NCI-H524 (cell line): ENCODE data around the gene OR13C8.
"Not testable (repeated sequence)": the region's sequence is repeated elsewhere in the genome, so short reads cannot be mapped to it uniquely, and the experiment has no call there.

Experiments
- DNase-seq, 2 experiments: peaks; one replicate each; lab custom pipeline; 2025; lab: John Stamatoyannopoulos, UW

The OR13C8 gene, protein sequence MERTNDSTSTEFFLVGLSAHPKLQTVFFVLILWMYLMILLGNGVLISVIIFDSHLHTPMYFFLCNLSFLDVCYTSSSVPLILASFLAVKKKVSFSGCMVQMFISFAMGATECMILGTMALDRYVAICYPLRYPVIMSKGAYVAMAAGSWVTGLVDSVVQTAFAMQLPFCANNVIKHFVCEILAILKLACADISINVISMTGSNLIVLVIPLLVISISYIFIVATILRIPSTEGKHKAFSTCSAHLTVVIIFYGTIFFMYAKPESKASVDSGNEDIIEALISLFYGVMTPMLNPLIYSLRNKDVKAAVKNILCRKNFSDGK

DNA sequence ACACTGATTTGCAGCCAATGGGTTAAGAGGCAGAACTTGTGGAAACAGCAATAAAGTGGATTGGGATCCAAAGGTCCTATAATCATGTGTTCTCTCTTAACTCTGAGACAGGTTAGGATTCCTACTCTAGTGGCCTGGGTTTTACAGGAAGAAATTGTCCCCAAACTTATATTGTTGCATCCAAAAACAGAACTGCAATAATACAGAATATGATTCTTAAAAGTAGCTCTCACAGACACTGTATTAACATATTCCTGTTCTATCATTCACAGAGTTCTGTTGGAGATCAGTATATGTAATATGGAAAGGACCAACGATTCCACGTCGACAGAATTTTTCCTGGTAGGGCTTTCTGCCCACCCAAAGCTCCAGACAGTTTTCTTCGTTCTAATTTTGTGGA lies at the start of gene OR13C8:
OR13C8 (plus strand) TSS at position 301 of the 400 bp plus-strand sequence; CDS start at position 301, 0 bp downstream.
- no peak for DNase-seq

DNA sequence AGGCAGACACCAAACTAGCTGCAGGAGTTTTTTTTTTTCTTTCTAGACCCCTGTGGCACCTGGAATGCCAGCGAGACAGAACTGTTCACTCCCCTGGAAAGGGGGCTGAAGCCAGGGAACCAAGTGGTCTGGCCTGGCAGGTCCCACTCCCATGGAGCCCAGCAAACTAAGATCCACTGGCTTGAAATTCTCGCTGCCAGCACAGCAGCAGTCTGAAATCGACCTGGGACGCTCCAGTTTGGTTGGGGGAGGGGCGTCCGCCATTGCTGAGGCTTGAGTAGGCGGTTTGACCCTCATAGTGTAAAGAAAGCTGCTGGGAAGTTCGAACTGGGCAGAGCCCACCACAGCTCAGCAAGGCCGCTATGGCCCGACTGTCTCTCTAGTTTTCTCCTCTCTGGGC lies 48.7 kb upstream of the OR13C8 start:
- not testable (repeated sequence) for DNase-seq

DNA sequence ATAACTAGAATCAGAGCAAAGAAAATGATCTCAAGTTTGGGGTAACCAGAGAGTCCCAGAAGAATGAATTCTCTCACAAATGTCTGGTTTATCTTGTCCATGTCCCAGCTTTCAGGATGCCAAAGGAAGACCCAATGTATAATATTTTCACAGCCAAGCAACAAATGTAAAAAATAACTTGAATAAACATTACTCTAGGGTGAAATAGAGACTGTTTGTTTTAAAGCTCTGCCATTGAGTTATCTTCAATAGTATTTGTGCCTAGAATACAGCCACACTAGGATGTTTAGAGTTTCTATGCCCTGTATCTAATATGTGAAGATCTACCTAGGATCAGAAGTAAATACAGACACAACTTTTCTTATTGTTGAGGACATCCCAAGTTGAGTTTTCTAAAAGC lies 41.9 kb upstream of the OR13C8 start, which contains the start of gene OR13C4:
OR13C4 (minus strand) TSS at position 101 of the 400 bp plus-strand sequence; CDS start at position 101, 0 bp downstream.
- no peak for DNase-seq

DNA sequence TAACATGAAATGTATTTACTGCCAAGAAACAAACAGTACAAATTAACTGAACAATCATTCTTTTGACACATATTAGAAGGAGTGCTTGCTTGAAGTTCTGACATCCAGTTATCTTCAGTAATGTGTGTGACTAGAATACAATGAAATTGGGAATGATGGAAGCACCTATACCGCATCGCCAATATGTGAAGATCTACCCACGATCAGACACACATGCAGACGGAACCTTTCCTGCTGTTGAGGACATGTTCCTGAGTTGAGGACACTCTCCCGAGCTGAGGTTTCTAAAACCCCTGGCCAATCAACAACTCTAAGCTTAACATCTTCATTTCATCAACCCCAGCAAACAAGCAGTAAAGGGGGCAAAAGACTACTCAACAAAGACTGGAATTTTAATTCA lies 32.2 kb upstream of the OR13C8 start, which contains the start of gene OR13C3:
OR13C3 (minus strand) TSS at position 101 of the 400 bp plus-strand sequence. CDS start 133 bp downstream, outside the sequence.
- no peak for DNase-seq

DNA sequence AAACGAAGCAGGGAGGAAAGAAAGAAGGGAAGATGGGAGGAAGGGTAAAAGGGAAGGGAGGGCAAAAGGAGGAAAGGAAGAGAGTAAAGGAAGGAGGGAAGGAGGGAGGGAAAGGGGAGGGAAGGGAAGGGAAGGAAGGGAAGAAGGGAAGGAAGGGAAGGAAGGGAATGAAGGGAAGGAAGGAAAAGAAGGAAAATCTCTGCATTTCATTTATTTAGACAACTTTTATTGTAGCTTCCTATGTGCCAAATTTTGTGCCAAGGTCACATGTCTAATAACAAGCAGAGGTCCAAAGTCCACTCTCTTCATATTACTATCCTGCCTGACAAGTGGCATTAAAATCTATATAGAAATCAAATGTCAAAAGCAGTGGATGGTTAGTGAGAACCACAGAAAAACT lies 29.7 kb upstream of the OR13C8 start:
- DNase-seq: no peak

DNA sequence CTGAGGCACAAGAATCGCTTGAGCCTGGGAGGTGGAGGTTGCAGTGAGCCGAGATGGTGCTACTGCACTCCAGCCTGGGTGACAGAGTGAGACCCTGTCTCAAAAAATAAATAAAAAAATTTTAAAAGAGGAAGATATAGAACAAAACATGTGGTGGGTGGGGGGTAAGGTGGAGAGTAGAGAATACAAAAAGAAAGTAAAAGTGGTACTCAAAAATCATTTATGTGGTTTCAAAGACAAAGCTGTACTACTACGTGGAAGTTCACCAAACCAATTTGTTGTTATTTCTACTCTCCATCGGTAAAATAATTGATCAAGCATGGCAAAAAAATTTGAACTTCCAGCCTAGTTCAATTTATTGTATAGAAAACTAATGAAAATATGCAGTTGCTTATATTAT lies 24.3 kb upstream of the OR13C8 start:
- DNase-seq: no peak

DNA sequence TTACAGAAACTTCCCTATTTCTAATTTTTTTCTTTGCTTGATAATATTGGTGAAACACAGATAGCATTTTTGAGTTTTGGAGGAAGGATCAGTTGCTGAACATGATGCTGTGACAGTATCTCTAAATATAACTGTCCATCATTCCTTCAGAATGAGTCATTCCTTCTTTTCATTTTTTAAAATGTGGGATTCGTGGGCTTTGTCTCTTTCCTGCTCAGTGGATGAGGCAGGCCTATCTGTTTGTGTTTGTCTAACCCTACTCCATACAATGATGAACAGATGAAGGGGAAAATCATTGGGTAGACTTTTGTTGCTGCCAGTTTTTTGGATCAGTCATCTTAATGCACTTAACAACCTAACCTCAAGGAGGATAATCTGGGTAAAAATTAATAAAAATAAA lies 15.7 kb upstream of the OR13C8 start:
- no peak for DNase-seq

DNA sequence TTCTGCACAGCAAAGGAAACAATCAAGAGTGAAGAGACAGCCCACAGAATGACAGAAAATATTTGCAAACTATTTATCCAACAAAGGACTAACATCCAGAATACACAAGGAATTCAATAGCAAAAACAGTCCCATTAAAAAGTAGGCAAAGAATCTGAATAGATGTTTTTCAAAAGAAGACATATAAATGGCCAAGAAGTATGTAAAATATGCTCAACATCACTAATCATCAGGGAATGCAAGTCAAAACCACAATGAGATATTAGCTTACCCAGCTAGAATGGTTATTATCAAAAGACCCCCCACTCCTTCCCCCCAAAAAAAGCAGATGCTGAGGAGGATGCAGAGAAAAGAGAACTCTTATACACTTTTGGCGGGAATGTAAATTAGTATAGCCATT lies 13.4 kb upstream of the OR13C8 start:
- no peak for DNase-seq

DNA sequence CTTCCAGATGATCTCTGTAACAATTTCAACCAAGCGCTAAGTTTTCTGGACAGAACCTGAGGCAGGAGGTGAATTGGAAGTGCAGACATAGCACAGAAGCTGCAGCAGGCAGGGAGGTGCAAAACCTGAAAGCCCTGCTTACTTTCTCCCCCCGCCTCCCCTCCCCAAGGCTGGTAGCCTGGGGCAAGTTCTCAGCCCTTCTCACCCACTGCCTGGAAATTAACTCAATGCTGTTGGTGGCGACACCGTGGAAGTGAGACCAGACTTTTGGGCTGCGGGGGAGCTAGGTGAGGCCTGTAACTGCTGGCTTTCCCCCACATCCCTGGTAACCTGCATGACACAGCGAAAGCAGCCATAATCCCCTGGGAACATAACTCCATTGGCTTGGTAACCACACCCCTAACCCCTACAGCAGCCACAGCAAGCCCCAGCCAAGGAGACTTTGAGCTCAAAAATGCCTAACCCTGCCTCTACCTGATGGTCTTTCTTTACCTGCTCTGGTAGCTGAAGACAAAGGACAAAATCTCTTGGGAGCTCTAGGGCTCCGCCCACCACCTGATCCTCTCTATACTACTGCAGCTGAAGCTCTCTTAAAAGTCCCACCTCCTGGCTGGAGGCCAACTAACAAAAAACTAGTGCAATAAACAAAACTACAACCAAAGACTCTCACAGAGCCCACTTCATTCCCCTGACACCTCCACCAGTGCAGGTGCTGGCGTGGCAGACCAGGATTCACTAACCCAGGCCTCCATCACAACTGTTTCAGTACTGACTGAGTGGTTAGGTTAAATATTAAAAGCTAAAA lies 11.9 kb upstream of the OR13C8 start:
- DNase-seq: no peak

DNA sequence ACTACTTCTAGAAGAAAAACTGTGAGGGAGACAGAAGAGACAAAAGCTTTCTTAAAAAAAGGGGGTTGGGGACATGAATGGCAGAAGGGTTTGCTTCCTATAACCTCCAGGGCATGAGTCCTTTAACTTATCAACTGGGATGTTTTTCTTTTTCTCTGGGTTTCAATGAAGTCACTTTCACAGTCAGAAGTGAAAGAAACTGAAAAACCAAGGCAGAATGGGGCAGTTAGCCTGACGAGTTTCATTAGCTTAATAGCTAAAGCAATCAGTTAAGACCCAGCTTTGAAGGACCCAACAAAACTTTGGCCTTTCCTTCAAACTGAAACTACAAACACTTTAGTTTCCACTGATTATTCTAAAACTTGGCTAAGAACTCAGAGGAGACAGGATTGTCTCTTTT lies 4.6 kb upstream of the OR13C8 start:
- no peak for DNase-seq

DNA sequence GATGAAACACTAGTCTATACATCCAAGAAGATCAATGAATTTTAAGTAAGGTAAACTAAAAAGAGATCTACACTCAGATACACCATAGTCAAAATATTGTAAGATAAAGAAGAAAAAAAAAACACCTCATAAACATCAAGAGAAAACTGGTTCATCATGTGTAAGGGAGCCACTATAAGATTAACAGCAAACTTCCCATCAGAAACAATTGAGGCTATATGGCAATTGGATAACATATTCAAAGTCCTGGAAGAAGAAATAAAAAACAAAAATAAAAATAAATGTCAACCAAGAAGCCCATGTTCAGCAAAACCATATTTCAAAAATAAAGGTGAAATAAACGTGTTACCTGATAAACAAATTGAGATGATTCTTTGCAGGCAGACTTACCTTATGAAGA lies 3.6 kb downstream of the OR13C8 start:
- DNase-seq: no peak

DNA sequence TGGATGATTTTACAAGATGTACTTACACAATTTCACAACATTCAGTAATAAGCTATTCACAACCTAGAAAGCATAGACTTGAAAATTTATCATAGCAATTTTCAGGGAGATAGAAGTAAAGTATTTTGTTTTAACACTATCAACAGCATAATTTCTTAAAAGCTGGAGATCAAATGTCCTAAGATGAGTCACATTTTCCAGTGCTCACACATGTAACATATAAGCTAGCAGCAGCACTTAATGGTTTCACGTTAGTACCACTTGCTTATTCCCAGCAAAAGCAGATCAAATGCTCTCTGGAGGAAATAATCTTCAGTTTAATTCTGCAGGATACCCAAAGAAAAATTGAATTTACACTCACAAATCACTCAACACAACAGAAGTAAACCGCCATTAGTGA lies 6.5 kb downstream of the OR13C8 start:
- DNase-seq: no peak

DNA sequence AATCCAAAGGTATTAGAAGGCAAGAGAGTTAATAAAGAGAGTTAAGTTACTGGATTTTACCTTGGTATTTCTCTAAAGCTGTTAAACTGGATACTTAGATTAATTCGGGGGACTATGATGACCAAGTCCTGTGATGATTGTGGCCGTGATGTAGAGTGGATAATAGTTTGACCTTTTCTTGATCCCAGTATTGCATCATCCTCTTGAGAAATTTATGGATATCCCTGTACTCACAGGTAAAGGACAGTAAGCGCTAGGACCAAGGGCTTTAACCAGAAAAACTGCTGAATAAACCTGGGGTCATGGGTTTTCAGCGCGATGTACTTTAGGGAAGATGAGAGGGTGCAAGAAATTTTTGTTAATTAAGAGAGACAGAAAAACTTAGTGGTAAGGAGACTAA lies 8.3 kb downstream of the OR13C8 start:
- no peak for DNase-seq

DNA sequence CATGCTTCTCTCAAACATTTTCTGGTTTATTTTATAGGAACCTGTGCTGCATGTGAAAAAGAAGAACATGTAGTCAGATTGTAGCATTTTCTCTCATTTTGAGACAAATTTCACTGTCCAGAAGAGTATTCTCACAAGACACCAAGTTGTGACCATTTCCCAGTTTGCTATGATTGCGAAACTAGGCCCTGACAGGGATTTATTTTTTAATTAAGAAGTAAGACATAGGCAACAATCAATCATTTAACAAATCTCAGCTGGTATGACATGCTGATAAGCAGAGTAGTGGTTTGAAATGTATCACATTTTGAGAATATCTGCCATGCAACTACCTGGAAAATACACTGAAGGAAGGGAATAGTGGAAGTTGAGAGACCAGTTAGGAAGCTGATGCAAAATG lies 11.6 kb downstream of the OR13C8 start:
- no peak for DNase-seq

DNA sequence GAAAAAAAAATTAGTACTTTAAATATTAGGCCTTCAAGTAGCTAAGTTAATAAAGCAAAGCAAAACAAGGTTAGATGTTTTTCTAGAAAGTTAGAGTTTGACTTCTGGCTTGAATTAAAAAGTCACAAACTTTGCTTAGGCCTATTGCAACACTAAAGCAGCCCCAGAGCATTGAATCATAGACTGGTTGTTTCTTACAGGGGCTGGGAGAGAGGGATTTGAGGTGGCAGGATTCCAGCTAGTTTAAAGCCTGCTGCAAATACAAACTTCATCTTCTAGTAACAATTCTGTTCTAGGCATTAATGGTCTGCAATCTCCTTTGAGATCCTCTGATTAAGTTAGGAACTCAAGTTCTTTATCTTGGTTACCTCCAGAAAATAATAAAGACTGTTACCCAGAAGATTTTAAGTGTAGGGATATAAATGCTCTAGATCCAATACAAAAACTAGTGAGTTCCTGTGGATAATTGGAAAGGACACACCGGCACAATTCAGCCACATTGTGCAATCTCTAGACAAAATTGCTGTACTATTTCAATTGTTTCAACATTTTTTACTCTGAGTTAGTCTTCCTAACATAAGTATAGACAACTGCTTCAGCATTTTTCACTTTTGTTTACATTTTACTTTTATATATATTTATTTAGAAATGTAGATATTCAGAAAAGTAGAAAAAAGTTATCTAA lies 17.7 kb downstream of the OR13C8 start:
- DNase-seq: no peak

DNA sequence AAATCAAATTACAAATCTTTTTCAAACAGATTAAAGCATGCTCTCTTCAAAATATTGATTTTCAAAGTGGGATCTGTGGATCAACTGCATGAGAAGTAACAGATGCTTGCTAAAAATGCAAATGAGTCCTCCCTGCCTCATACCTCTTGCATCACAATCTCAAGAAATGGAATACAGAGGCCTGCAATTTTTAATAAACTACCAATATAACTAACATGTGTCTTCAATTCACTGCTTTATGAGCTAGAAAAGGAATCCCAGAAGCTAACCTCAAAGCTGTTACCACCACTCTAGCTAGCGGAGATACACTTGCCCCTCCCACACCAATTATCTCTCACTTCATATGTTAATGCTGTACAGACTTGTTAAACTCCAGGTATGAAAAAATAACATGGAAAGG lies 20.7 kb downstream of the OR13C8 start:
- DNase-seq: peak in 1 of 2 experiments; percentile 6

DNA sequence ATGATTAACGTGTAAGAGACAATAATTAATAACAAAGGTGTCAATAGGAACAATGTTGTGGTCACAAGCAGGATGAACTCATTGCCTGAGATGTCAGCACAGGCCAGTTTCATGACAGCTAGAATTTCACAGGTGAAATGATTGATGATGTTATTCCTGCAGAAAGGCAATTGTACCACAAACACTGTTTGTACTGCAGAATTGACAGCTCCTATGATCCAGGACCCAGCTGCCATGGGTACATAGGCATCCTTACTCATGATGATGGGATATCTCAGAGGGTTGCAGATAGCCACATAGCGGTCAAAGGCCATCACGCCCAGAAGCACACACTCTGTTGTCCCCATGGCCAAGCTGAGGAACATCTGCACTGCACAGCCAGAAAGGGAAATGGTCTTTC lies 29.8 kb downstream of the OR13C8 start:
- not testable (repeated sequence) for DNase-seq

DNA sequence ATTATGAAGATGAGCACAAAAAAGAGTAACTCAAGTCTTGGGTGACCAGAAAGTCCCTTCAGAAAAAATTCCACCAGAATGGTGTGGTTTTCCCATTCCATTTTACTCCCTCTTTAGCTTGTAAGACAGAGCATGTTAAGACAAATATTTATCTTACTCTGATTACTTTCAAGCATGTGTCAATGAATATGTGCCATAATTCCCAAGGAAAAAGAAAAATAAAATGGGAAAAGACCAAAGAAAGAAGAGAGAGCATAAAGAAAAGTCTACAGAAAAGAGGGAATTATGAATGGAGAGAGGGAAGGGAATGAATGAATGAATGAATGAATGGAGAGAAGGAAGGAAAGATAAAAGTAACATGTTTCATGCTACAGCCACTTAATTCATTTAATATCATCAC lies 30.3 kb downstream of the OR13C8 start, which contains the start of gene OR13C5:
OR13C5 (minus strand) TSS at position 101 of the 400 bp plus-strand sequence; CDS start at position 101, 0 bp downstream.
- not testable (repeated sequence) for DNase-seq

DNA sequence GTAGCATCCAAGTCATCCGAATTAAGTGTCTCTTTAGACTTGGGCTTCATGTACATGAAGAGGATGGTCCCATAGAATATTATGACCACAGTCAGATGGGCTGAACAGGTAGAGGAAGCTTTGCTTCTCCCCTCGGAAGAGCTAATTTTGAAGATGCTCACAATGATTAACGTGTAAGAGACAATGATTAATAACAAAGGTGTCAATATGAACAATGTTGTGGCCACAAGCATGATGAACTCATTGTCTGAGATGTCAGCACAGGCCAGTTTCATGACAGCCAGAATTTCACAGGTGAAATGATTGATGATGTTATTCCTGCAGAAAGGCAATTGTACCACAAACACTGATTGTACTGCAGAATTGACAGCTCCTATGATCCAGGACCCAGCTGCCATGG lies 35.8 kb downstream of the OR13C8 start:
- DNase-seq: no peak

DNA sequence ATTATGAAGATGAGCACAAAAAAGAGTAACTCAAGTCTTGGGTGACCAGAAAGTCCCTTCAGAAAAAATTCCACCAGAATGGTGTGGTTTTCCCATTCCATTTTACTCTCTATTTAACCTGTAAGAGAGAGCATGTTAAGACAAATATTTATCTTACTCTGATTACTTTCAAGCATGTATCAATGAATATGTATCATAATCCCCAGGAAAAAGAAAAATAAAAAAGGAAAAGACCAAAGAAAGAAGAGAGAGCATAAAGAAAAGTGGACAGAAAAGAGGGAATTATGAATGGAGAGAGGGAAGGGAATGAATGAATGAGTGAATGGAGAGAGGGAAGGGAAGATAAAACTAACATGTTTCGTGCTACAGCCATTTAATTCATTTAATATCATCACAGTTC lies 36.6 kb downstream of the OR13C8 start, which contains the start of gene OR13C2:
OR13C2 (minus strand) TSS at position 101 of the 400 bp plus-strand sequence; CDS start at position 101, 0 bp downstream.
- not testable (repeated sequence) for DNase-seq

DNA sequence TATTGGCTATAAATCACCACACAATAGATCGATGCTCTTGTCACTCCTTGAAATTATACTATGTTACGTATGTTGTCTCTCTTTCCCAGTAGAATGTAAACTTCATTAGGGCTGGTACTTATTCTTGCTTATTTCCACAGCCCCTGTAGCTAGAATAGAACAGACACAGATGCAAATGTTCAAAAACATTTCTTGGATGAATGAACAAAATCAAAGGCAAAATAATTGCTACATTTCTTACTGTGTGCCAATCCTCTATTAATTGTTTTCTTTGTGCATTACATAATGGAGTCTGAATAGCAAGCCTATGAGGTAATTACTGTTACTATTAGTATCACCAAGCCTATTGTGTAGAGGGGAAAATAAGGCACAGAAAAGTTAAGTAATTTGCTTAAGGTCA lies 37.2 kb downstream of the OR13C8 start:
- DNase-seq: no peak

DNA sequence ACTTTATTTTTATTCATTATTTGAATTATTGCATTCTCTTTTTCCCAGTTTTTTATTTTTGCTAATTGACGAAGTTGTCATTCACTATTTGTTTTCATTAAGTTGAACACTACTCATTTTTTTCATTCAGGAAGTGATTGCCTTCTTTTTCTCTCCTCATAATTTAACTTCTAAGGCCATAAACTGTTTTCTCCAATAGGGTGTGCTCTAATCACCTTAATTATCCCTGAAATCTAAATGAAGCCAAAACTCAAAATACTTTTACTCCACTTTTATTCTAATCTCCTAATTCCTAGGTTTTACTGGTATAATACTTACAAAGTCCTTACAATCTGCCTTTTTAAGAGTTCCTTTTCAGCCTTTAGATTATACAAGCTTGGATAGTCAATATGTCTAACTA lies 39.4 kb downstream of the OR13C8 start:
- peak in 1 of 2 experiments; percentile 4 for DNase-seq
